Measurements from ENCODE around the gene CLCN3. TPM values are rescaled to one million over a fixed set of nuclear protein-coding genes. Genes with fewer than 3 reads are reported as not detected.

The CLCN3 gene
- total RNA-seq, 6 donors from 2014 or later: 16.2 to 54.4 (median 30.4) TPM

DNA sequence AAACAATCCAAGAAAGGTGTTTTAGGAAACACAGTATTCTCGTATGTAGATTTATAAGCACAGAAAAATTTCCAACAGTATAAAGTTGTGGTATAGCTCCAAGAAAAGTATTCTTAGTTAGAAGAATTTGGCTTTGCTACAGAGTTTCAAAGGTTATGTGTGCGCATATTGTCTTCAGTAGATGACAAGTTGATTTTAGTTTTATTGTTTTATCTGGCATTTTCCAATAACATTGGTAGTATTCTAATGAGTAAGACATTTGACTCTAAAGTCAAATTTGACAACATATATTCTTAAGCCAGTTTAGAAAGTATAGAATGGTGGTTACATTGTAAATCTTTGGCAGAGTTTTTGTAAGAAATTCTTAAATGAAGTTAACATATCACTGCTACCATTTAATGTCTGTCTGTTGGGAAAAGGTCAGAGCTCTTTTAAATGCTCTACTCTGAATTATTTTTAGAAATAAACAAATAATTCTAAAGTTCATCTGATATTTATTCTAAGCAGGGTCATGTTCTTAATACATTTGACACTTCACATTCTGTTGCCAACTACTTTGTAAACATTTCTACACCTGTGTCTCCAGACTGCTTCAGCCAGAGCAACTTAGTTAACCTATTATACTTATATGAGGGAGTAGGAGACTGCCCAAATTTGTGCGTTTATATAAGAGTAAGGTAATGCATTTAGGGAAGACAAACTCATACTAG is 30.0 kb downstream of the CLCN3 start:
- Histone ChIP-seq H3K36me3 (no peaks in the 10 kb centered on the region), H3K27ac (peak overlapping the region in 1 of 4 donors; percentile 5), H3K9me3 (no peaks in the 10 kb centered on the region), H3K27me3 (no peaks in the 10 kb centered on the region), H3K4me1 (peaks cover 0 to 9% (median 5%) of the 10 kb centered on the region in 4 donors), H3K4me3 (no peak overlapping the region)
- DNase-seq (no peak), ATAC-seq (ENCODE audit: low FRiP score in 2 of 2) (no peak)
- no peak for TF ChIP-seq EP300 (IDR thresholded peaks at IDR 0.05)
- no peak for TF ChIP-seq POLR2A (IDR thresholded peaks at IDR 0.05)
- TF ChIP-seq POLR2AphosphoS5 (IDR thresholded peaks at IDR 0.05): no peak
- TF ChIP-seq, protein P1, sequence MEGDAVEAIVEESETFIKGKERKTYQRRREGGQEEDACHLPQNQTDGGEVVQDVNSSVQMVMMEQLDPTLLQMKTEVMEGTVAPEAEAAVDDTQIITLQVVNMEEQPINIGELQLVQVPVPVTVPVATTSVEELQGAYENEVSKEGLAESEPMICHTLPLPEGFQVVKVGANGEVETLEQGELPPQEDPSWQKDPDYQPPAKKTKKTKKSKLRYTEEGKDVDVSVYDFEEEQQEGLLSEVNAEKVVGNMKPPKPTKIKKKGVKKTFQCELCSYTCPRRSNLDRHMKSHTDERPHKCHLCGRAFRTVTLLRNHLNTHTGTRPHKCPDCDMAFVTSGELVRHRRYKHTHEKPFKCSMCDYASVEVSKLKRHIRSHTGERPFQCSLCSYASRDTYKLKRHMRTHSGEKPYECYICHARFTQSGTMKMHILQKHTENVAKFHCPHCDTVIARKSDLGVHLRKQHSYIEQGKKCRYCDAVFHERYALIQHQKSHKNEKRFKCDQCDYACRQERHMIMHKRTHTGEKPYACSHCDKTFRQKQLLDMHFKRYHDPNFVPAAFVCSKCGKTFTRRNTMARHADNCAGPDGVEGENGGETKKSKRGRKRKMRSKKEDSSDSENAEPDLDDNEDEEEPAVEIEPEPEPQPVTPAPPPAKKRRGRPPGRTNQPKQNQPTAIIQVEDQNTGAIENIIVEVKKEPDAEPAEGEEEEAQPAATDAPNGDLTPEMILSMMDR (IDR thresholded peaks at IDR 0.05): no peak
- WGBS, 2 donors: 66% methylated on average over 3 of the region's 3 CpGs

- Histone ChIP-seq H3K4me3 (no peak overlapping the region), H3K27me3 (no peaks in the 10 kb centered on the region), H3K9me3 (no peaks in the 10 kb centered on the region), H3K36me3 (no peaks in the 10 kb centered on the region), H3K27ac (no peak overlapping the region), H3K4me1 (peaks cover 0 to 9% (median 5%) of the 10 kb centered on the region in 4 donors)
- DNase-seq: no peak
- ATAC-seq (ENCODE audit: low FRiP score in 2 of 2): no peak
- no peak for TF ChIP-seq POLR2A (IDR thresholded peaks at IDR 0.05)
- TF ChIP-seq, protein P1 (IDR thresholded peaks at IDR 0.05): no peak
- no peak for TF ChIP-seq EP300 (IDR thresholded peaks at IDR 0.05)
- no peak for TF ChIP-seq POLR2AphosphoS5 (IDR thresholded peaks at IDR 0.05)
These were observed 32.2 kb downstream of the CLCN3 start for GRCh38 chr4:169652535-169652934.

DNA sequence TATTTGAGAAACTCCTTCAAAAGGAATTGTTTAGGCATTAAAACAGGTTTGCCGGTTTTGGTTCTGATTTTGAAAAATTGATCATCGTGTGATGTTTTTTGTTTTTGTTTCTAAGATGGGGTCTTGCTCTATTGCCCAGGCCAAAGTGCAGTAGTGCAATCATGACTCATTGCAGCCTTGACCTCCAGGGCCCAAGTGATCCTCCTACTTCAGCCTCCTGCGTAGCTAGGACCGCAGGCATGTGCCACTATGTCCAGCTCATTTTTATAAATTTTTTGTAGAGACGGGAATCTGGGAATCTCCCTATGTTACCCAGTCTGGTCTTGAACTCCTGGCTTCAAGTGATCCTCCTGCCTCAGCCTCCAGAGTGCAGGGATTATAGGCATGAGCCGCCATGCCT is 35.0 kb downstream of the CLCN3 start:
- no peak for DNase-seq
- no peaks in the 10 kb centered on the region for H3K27me3 ChIP-seq
- TF ChIP-seq EP300 (IDR thresholded peaks at IDR 0.05) (no peak), POLR2A (IDR thresholded peaks at IDR 0.05) (no peak), POLR2AphosphoS5 (IDR thresholded peaks at IDR 0.05) (no peak)
- TF ChIP-seq, protein P1 (IDR thresholded peaks at IDR 0.05): no peak
- no peaks in the 10 kb centered on the region for H3K36me3 ChIP-seq
- H3K9me3 ChIP-seq: no peaks in the 10 kb centered on the region
- WGBS, 2 donors: 95 to 96% methylated on average over 6 of the region's 6 CpGs
- ATAC-seq (ENCODE audit: low FRiP score in 2 of 2): no peak
- H3K27ac ChIP-seq: no peak overlapping the region
- H3K4me3 ChIP-seq: no peak overlapping the region
- H3K4me1 ChIP-seq: peaks cover 14 to 18% (median 16%) of the 10 kb centered on the region in 4 donors

DNA sequence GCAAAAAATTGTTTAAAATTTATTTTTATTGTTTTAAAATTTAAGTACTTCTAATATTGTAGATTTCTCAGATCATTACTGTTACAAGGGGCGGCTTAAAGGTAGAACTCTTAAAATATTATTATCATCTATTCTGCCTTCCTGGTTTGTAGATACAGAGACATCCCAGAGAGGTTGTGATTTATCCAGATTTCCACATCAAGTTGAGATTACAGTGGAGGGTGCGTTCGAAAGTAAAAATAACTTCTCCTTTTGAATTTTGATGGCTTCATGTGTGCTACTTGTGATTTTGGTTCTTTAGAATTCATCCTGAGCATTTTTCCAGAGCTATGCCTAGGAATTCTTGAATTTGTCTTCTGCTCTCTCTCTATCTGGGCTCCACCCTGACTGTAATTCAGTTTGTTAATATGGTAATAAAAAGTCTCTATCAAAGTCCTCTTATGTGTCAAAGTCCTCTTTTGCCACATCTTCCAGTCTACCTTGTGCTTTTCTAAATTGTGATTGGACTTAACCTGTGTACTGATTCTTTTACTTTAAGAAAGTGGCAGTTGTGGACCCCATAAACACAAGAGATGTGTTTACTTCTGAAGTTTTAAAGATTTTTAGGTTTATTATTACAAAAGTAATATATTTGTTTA is 37.2 kb downstream of the CLCN3 start:
- H3K4me3 ChIP-seq: no peak overlapping the region
- peaks cover 15 to 20% (median 17%) of the 10 kb centered on the region in 4 donors for H3K4me1 ChIP-seq
- no peaks in the 10 kb centered on the region for H3K9me3 ChIP-seq
- ATAC-seq (ENCODE audit: low FRiP score in 2 of 2) (no peak), DNase-seq (no peak)
- H3K27ac ChIP-seq: no peak overlapping the region
- H3K27me3 ChIP-seq: no peaks in the 10 kb centered on the region
- WGBS, 2 donors: 72 to 88% methylated on average over 3 of the region's 3 CpGs
- no peaks in the 10 kb centered on the region for H3K36me3 ChIP-seq
- TF ChIP-seq EP300 (IDR thresholded peaks at IDR 0.05) (no peak), POLR2A (IDR thresholded peaks at IDR 0.05) (no peak), POLR2AphosphoS5 (IDR thresholded peaks at IDR 0.05) (no peak)
- TF ChIP-seq, protein P1 (IDR thresholded peaks at IDR 0.05): no peak
